Loucy (cell line): ENCODE results near the gene CYP4F22.

ENCODE experiments used
- H2AFZ ChIP-seq: fragments of 200-600 bp; sonication (generic); 2 replicates; pipeline ENCODE4 v1.6.0; 2016; ENCODE audit warnings: antibody characterized with exemption, mild to moderate bottlenecking, low read length, moderate library complexity
- H3F3A ChIP-seq: fragments of 200-600 bp; 2 replicates; pipeline ENCODE4 v1.6.0; 2016; ENCODE audit warnings: antibody characterized with exemption, low read depth, mild to moderate bottlenecking
- H3K27me3 ChIP-seq: fragments of 200-600 bp; sonication (generic); 2 replicates; pipeline ENCODE4 v1.6.1; 2014; ENCODE audit warnings: low read length, mild to moderate bottlenecking; ENCODE audit not compliant: insufficient read depth, poor library complexity, severe bottlenecking
- H3K36me3 ChIP-seq: fragments of 200-600 bp; sonication (generic); 2 replicates; pipeline ENCODE4 v1.6.1; 2016; ENCODE audit warnings: low read length; ENCODE audit not compliant: insufficient read depth
- H3K4me1 ChIP-seq: fragments of 200-600 bp; sonication (generic); 2 replicates; pipeline ENCODE4 v1.5.1; 2014; ENCODE audit warnings: low read length, mild to moderate bottlenecking; ENCODE audit not compliant: insufficient read depth, poor library complexity, severe bottlenecking
- H3K4me2 ChIP-seq: fragments of 200-600 bp; sonication (generic); 2 replicates; pipeline ENCODE4 v1.6.0; 2014; ENCODE audit warnings: antibody characterized with exemption, low read length, low read depth, mild to moderate bottlenecking; ENCODE audit not compliant: poor library complexity, severe bottlenecking
- H3K4me3 ChIP-seq: fragments of 200-600 bp; sonication (generic); 2 replicates; pipeline ENCODE4 v1.5.1; 2014; ENCODE audit warnings: low read length, mild to moderate bottlenecking, mixed read lengths; ENCODE audit not compliant: poor library complexity, severe bottlenecking
- H3K79me2 ChIP-seq: fragments of 200-600 bp; sonication (generic); 2 replicates; pipeline ENCODE4 v1.6.1; 2014; ENCODE audit warnings: low read length; ENCODE audit not compliant: insufficient read depth
- H3K9ac ChIP-seq: fragments of 200-600 bp; sonication (generic); 2 replicates; pipeline ENCODE4 v1.6.0; 2014; ENCODE audit warnings: mild to moderate bottlenecking, low read depth, low read length, moderate library complexity; ENCODE audit not compliant: poor library complexity, severe bottlenecking
- H3K9me2 ChIP-seq: fragments of 200-600 bp; sonication (generic); replicated peaks from 2 replicates; pipeline ENCODE4 v1.6.1; 2016; ENCODE audit warnings: low read depth, low read length, mixed read lengths
- H3K9me3 ChIP-seq: fragments of 200-600 bp; sonication (generic); 2 replicates; pipeline ENCODE4 v1.6.1; 2014; ENCODE audit warnings: mild to moderate bottlenecking, antibody characterized with exemption, low read length, low read depth; ENCODE audit not compliant: insufficient read depth
- H4K20me1 ChIP-seq: fragments of 200-600 bp; sonication (generic); 2 replicates; pipeline ENCODE4 v1.6.0; 2014; ENCODE audit warnings: antibody characterized with exemption, low read length, mild to moderate bottlenecking; ENCODE audit not compliant: insufficient read depth, poor library complexity, severe bottlenecking
- EZH2phosphoT487 ChIP-seq: fragments of 200-600 bp; IDR thresholded peaks from 2 replicates; pipeline ENCODE4 v1.6.1; 2018; ENCODE audit warnings: antibody characterized with exemption, mild to moderate bottlenecking, moderate library complexity, borderline replicate concordance
- TF ChIP-seq, protein P1 (sequence below): fragments of 200-600 bp; sonication (generic); conservative IDR thresholded peaks from 2 replicates; pipeline ENCODE4 v1.5.1; 2014; ENCODE audit warnings: mild to moderate bottlenecking, antibody characterized with exemption, low read length

CYP4F22 gene

DNA sequence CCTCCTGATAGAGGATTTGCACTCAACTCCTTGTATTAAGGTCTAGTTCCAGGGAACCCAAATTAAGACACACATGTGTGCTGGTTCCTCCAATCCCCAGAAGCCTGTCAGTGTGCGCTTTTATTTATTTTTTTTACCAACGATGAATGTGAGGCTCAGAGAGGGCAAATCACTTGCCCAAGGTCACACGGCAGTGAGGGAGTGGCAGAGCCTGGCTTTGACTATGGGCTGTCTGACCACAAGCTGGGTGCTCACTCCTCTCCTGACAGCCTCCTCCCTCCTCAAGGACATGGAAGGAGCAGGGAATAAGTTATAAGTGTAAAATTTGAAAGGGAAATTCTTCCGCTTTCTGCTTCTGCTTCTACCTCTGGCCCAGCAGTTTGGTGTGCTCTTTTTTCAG, 48.9 kb downstream of the CYP4F22 start:
- peaks cover 10% of the 10 kb centered on the region for H3K4me1 ChIP-seq
- H2AFZ ChIP-seq = no peak overlapping the region
- no peaks in the 10 kb centered on the region for H3K79me2 ChIP-seq
- H3K4me3 ChIP-seq = no peak overlapping the region
- no peak overlapping the region for H3K9ac ChIP-seq
- no peaks in the 10 kb centered on the region for H3F3A ChIP-seq
- no peak overlapping the region for H3K4me2 ChIP-seq
- TF ChIP-seq, protein P1, sequence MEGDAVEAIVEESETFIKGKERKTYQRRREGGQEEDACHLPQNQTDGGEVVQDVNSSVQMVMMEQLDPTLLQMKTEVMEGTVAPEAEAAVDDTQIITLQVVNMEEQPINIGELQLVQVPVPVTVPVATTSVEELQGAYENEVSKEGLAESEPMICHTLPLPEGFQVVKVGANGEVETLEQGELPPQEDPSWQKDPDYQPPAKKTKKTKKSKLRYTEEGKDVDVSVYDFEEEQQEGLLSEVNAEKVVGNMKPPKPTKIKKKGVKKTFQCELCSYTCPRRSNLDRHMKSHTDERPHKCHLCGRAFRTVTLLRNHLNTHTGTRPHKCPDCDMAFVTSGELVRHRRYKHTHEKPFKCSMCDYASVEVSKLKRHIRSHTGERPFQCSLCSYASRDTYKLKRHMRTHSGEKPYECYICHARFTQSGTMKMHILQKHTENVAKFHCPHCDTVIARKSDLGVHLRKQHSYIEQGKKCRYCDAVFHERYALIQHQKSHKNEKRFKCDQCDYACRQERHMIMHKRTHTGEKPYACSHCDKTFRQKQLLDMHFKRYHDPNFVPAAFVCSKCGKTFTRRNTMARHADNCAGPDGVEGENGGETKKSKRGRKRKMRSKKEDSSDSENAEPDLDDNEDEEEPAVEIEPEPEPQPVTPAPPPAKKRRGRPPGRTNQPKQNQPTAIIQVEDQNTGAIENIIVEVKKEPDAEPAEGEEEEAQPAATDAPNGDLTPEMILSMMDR = no peak
- TF ChIP-seq EZH2phosphoT487 = no peak
- no peaks in the 10 kb centered on the region for H3K27me3 ChIP-seq
- H3K9me3 ChIP-seq = no peaks in the 10 kb centered on the region
- no peaks in the 10 kb centered on the region for H3K36me3 ChIP-seq
- H3K9me2 ChIP-seq = no peaks in the 10 kb centered on the region
- H4K20me1 ChIP-seq = no peaks in the 10 kb centered on the region

DNA sequence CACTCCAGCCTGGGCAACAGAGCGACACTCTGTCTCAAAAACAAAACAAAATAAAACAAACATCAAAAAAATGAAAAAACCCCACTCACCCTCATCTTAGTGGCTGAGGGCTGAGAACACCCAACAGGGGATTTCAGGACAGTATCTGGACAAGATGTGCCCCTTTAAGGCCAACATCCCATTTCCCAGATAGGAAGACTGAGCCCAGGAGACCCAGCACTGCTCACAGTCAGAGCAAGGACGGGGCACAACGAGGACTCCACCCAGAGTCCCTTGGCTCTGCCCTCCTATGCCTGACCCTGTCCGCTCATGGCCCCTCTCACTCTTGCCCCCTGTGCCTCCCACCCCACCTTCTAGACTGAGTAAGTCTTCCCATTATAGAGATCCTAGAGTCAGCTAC, 53.8 kb downstream of the CYP4F22 start:
- Histone ChIP-seq H3F3A (no peaks in the 10 kb centered on the region), H3K9me3 (no peaks in the 10 kb centered on the region), H4K20me1 (no peaks in the 10 kb centered on the region), H3K9me2 (no peaks in the 10 kb centered on the region), H3K4me1 (no peaks in the 10 kb centered on the region), H3K4me3 (no peak overlapping the region), H3K27me3 (no peaks in the 10 kb centered on the region), H3K9ac (no peak overlapping the region), H3K4me2 (no peak overlapping the region), H3K36me3 (no peaks in the 10 kb centered on the region), H3K79me2 (no peaks in the 10 kb centered on the region), H2AFZ (no peak overlapping the region)
- TF ChIP-seq EZH2phosphoT487 = no peak
- TF ChIP-seq, protein P1 = no peak

GRCh38 chr19:15562861-15563260, 54.5 kb downstream of the CYP4F22 start:
- Histone ChIP-seq H3K4me2 (no peak overlapping the region), H3K4me3 (no peak overlapping the region), H4K20me1 (no peaks in the 10 kb centered on the region), H3K9me3 (no peaks in the 10 kb centered on the region), H3K9ac (no peak overlapping the region), H3K79me2 (no peaks in the 10 kb centered on the region), H3K9me2 (no peaks in the 10 kb centered on the region), H3K36me3 (no peaks in the 10 kb centered on the region), H3K4me1 (no peaks in the 10 kb centered on the region), H3F3A (no peaks in the 10 kb centered on the region), H2AFZ (no peak overlapping the region), H3K27me3 (no peaks in the 10 kb centered on the region)
- TF ChIP-seq, protein P1 = no peak
- no peak for TF ChIP-seq EZH2phosphoT487
